ENCODE data around the gene LORICRIN.
A peak's percentile ranks its signal among the peaks of the same experiment; 100 is the strongest.

The LORICRIN gene

DNA sequence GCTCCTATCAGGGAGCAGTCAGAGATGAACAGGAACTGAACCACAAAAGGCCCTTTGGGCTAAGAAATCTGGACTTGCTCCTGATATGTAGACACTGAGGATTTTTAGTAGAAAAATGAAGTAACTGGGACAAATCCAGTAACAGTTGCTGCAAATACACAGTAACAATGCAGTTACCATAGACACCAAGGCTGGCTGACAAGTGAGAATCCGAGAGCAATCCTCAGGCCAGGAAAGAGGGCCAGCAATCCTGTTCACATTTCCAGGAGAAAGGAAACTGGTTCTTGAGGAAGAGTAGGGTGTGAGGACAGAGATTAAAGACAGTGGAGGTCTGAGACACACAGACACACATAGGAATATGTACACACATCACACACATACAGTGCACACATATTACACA is 9.3 kb upstream of the LORICRIN start:
- DNase-seq: no peak

DNA sequence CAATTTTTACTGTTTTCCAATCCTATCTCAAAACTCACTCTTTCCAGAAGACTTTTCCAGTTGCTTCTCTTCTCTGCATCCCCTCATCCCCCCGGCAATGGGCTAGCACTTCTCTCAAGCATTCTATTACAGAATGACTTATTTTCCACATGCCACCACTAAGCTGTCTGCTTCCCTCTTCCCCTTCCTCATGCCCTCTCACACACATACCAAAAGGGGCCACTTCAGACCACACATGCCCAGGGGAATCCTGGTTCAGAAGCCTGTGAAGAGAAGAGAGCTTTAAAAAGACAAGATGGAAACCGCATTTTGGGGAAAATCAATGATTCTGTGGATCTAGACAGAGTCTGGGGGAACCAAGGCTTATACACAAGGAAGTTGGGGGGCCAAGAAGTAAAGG is 8.4 kb upstream of the LORICRIN start:
- DNase-seq: no peak

- no peak for DNase-seq
Observed at GRCh38 chr1:153251562-153251961, 7.9 kb upstream of the LORICRIN start.

GRCh38 chr1:153251988-153252387 is 7.5 kb upstream of the LORICRIN start:
- no peak for DNase-seq

DNA sequence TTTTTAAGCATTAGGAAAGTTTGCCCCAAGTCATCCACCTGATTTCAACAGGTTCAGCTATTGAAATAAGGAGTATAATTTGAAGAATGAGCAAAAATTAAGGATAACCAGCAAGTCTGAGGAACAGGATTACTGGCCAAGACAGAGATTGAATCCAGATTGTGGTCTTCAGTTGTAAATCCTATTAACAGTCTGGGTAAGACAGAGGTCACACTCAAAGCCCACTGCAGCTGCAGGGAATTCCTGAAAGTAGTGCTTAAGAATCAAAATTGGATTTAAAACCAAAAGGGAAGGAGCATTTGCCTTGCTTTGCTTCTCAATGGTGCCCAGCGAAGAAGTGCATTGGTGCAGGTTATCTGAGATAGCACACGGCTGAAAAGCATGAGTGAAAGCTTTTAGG is 6.4 kb upstream of the LORICRIN start:
- DNase-seq: no peak

- no peak for DNase-seq
Observed at GRCh38 chr1:153253693-153254092, 5.8 kb upstream of the LORICRIN start.

DNA sequence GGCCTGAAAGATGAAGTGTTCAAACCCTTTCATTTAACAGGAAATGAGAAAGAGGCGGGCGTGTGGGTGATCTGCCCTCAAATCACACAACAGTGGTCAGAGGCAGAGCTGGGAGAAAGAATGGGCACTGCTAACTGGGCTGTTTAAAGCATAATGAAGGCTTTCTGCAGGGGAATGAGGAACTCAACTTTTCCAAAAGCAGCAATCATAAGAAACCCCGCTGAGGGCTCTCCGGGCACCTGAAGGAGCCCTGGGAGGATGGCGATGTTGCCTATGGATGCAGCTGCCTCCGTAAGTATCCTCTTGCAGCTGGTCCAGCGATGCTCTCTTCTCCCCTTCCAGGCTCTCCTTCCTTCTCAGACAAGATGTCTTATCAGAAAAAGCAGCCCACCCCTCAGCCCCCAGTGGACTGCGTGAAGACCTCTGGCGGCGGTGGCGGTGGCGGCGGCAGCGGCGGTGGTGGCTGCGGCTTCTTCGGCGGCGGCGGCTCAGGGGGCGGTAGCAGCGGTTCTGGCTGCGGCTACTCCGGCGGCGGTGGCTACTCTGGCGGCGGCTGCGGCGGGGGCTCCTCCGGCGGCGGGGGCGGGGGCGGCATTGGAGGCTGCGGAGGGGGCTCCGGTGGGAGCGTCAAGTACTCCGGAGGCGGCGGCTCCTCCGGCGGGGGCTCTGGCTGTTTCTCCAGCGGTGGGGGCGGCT is 1.2 kb downstream of the LORICRIN start:
- DNase-seq: peak; percentile 4 to 5

GRCh38 chr1:153261281-153262069 is 2.0 kb downstream of the LORICRIN start:
- peak; percentile 32 to 44 for DNase-seq

DNA sequence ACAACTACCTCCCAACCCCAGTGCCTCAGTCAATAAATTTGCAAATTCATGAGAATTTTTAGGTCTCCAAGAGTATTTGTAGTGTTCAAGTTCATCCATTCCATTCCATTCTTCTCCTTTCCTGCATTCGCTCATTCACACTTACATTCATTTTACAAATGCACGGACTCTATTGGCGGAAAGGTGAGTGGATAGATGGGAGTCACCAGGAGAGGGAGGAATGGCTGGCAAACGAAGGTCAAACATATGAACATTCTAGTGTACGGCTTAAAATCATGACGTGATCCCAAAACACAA is 2.5 kb downstream of the LORICRIN start:
- DNase-seq: no peak

- no peak for DNase-seq
Observed at GRCh38 chr1:153262462-153263157, 3.1 kb downstream of the LORICRIN start.

- no peak for DNase-seq
Observed at GRCh38 chr1:153265457-153265856, 6.0 kb downstream of the LORICRIN start.

DNA sequence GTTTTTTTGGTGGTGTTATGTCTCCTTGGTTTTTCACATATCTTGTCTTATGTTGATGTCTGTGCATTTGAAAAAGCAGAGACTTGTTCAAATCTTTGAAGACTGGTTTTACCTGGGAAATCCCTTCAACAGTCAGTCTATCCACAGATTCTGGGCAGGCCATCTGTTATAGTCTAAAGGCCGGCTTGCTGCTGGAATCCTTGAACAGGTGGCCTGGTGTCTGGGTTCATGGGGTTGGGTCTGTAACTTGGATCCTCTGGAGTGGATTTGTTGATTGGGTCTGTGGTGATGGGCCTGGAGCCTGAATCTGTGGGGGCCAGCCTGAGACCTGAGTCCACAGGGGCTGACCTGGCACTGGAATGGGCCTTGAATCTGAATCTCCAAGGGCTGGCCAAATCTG is 12.2 kb downstream of the LORICRIN start:
- DNase-seq: no peak

DNA sequence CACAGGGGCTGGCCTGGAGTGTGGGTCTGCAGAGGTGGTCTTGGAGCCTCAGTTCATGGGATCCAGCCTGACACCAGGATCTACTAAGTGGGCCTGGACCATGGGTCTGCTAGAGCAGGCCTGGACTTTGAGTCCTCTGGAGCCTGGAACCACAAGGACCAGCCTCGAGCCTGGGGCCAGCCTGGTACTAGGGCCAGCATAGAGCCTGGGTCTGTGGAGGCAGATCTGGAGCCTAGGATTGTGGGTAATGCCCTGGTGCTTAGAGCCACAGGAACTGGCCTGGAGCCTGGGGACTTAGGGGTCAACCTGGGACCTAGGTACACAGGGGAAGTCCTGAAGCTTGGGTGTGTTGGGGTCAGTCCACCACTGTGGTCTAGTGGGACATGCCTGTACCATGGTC is 12.7 kb downstream of the LORICRIN start:
- DNase-seq: no peak

GRCh38 chr1:153277852-153278251 is 18.4 kb downstream of the LORICRIN start:
- peak; percentile 26 to 42 for DNase-seq

DNA sequence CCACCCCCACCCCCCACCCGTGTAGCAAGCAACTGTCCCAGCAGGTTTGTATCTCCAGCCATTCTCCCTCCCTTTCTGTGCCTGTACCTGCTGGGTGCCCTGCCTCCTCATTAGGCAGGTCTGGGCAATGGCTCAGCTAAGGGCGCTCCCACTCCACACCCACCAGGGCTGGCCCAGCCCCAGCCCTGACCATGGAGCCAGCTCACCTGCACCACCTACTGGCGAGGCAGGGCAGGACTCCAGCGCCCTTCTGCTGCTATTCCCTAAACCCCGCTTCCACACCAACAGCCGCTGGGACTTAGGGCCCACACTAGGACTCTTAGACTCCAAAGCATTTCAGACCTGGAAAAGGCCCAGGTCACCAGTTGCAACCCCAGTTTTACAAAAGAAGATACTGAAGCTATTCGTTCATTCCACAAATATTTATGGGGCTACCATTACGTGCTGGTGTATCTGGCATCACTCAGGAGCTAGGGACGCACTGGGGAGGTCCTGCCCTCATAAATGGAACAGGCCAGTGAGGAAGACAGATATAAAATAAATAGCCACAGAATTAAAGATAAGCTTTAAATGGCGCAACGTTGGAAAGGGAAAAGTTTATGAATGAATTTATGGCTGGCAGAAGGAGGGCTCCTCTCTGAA is 29.3 kb downstream of the LORICRIN start:
- DNase-seq: peak in 1 of 2 donors; percentile 5

DNA sequence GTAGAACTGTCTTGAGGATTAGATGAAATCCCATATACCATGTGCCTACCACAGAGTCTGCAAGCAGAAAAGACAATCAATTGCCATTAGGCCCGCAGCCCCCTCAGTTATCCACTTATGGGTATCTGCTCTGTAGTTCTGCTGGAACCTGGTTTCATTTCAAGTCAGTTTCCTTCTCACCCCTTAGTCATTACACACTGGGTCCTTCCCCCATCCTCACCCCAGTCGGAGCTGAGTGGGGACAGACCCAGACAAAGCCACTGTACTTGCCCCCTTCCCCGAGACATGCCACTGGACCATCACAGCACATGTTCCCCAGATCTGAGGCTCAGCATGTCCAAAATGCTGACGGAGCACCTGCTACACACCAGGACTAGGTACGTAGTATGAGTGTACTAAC is 32.0 kb downstream of the LORICRIN start:
- DNase-seq: no peak

DNA sequence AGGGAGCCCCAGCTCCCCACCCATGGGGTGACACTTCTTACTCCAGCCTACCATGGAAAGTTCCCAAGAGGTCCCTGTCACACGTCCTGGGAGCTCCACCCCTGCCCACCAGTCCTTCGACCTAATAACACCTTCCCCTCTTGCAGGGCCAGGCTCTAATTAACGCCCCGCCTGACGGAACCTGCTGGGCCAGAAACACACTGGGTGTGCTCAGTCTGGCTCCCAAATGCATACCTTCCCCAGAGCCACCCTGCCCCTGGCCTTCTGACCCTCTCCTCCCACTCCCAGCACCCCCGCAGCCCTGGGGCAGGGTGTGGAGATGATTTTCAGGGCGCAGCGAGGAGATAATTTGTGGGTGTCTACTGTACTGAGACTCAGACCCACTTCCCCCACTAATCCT is 32.7 kb downstream of the LORICRIN start:
- no peak for DNase-seq

GRCh38 chr1:153292740-153293479 is 33.4 kb downstream of the LORICRIN start:
- no peak for DNase-seq

GRCh38 chr1:153293480-153293775 is 33.9 kb downstream of the LORICRIN start:
- no peak for DNase-seq

DNA sequence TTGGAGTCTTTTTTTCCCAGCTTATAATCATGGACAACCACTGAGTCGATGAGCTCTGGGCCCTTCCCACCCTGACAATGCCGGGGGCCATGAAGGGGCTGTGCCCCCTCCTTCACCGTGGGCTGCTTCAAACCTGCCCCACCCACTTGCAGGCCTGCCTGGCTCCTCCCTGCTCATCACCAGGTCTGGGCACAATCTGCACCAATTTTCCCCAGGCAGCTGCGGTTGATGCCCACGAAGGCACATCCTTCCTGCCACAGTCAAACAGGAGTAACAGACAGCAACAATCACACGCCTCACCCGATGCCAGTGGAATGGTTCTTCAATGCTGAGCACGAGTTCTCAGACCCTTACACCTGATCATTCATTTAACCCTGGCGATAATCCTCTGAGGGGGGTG is 34.4 kb downstream of the LORICRIN start:
- DNase-seq: no peak

GRCh38 chr1:153302308-153302707 is 42.8 kb downstream of the LORICRIN start:
- DNase-seq: no peak

GRCh38 chr1:153305682-153306081 is 46.2 kb downstream of the LORICRIN start:
- no peak for DNase-seq

All from activated CD4-positive, alpha-beta T cell treated with anti-CD3 and anti-CD28 coated beads for 4 hours (primary cell).